Spleen (tissue), 7 donors: Measurements from ENCODE around the gene NEO1.

ENCODE experiments used
- CTCF ChIP-seq, 11 experiments: fragments of 200-600 bp in 7 of 11; fragments of 450-650 bp in 4 of 11; sonication (generic) in 4 of 11; IDR thresholded peaks in 8 of 11; conservative IDR thresholded peaks in 3 of 11; 1 replicate in 7 of 11; 2 replicates in 4 of 11; pipeline versions ENCODE4 v1.4.0 to v1.8.0; 2016 to 2021; ENCODE audit warnings: antibody characterized with exemption in 11 of 11, inconsistent platforms in 4 of 11, mild to moderate bottlenecking in 1 of 11
- POLR2A ChIP-seq, 3 donors: fragments of 450-650 bp; IDR thresholded peaks; one replicate each; pipeline ENCODE4 v1.5.1; 2017; ENCODE audit warnings: antibody characterized with exemption in 3 of 3, mild to moderate bottlenecking in 1 of 3
- POLR2AphosphoS5 ChIP-seq, 3 donors: sonication (generic); formaldehyde crosslinking; IDR thresholded peaks; one replicate each; pipeline ENCODE4 v1.5.1; 2017; ENCODE audit warnings: antibody characterized with exemption in 3 of 3
- donor health status: DM: no; HTN: no; CAD: no; lungs with moderate emphysema.
- donor health status: DM: no; HTN: no; CAD: no.
- donor health status: DM: no; HTN: no; CAD: no.

GRCh38 chr15:73286311-73286710 lies 234.0 kb downstream of the NEO1 start:
- TF ChIP-seq CTCF (IDR thresholded peaks at IDR 0.05 in 8 of 11, conservative IDR thresholded peaks at IDR 0.05 in 3 of 11): no peak
- no peak for TF ChIP-seq POLR2AphosphoS5 (IDR thresholded peaks at IDR 0.05)
- no peak for TF ChIP-seq POLR2A (IDR thresholded peaks at IDR 0.05)
